NCI-H1105 treated with DMSO at 0.1 percent for 48 hours (cell line): Measurements from ENCODE around the gene GPC3.

Experiments used
- DNase-seq: peaks from one replicate; lab custom pipeline; 2025; lab: John Stamatoyannopoulos, UW

GPC3 gene

GRCh38 chrX:133884430-133885394 lies 100.7 kb downstream of the GPC3 start:
- DNase-seq = no peak

DNA sequence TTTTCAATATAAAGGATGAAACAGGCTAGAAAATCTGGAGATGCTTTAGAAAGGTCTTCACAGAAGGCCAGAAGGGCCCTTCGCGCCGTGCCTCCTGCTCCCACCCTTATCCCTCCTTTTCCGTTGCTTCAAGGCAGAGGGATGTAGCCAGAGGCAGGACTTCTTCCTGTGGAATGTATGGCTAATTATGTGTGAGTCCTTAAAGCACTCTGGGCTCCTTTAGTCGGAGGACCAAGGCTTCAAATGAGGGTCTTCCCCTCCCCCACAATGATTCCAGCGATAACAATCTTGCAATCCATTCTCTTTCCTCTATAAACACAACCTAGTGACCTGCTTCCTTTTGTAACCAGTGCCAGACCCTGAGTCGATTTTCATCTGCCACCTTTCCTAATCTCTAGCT lies 103.5 kb downstream of the GPC3 start:
- DNase-seq = no peak

DNA sequence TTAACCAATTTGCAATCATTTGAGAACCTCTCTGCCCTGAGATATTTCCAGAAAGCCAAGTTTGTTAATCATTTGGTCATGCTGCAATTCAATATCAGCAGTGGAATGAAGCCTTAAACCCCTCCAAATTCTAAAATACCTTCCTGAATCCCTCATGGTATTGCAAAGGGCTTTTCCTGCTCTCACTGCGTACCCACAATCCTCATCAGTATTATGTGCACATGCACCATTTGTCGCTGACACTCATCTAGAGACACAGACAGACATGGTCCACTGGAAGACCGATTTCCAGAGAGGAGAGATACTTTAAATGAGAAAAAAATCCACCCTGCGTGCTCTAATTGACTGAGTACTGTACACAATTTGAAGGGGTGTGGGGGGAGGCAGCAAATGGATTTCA lies 104.4 kb downstream of the GPC3 start:
- no peak for DNase-seq

DNA sequence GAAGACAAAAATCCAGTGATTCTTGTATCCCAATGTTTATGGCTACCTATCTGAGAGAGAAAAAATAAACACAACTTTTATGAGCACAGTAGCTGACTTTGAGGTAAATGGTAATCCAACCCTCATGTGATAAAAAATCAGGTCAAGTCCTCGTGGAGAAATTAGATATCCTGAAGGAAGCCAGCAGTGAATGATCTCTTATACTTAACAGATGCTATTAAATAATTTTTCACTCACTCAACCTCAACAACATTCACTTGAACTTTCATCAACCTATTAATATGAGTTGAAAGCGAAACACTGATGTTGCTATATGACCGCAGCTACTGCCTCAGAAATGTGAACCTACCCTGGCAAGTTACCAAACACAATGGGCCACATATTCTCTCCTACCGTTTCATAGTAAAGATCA lies 105.4 kb downstream of the GPC3 start:
- peak; percentile 21 for DNase-seq

- DNase-seq = no peak
These were observed 106.7 kb downstream of the GPC3 start for GRCh38 chrX:133878710-133879109.

DNA sequence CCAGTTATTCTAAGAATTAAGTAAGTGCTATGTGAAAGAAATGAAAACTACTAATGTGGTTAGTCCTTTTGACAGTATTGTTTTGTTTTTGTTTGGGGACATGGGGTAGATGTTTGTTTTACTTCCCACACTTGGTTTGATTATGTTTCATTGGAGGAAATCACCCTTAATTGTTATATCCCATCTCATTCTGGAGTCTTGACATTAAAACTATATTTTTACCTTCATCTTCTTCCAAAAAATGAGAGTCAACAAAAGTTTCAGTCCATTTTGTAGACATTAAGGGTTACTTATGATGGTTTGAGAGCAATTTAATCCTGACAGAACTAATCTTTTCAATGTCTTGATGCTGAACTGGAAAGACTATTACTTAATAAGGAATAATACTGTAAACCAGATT lies 108.7 kb downstream of the GPC3 start:
- no peak for DNase-seq

DNA sequence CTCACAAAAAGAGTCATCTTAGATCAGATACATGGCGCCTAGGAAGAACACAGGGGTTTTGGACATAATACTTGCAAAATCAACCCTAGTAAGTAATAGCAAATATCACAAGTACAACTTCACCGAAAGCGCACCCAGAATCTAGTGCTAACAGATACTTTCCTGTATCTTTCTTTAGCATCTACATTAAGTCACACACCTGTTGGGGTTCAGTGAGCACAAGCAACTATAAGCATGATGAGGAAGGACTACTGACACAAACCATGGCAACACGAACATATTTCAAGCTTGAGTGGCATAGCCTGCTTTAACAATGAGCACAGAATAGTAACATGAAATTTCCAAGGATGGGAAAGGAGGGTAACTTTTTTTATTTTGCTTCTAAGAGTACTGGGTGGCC lies 116.1 kb downstream of the GPC3 start:
- DNase-seq = no peak

GRCh38 chrX:133868682-133869081 lies 116.7 kb downstream of the GPC3 start:
- no peak for DNase-seq

GRCh38 chrX:133868250-133868649 lies 117.1 kb downstream of the GPC3 start:
- DNase-seq = no peak

DNA sequence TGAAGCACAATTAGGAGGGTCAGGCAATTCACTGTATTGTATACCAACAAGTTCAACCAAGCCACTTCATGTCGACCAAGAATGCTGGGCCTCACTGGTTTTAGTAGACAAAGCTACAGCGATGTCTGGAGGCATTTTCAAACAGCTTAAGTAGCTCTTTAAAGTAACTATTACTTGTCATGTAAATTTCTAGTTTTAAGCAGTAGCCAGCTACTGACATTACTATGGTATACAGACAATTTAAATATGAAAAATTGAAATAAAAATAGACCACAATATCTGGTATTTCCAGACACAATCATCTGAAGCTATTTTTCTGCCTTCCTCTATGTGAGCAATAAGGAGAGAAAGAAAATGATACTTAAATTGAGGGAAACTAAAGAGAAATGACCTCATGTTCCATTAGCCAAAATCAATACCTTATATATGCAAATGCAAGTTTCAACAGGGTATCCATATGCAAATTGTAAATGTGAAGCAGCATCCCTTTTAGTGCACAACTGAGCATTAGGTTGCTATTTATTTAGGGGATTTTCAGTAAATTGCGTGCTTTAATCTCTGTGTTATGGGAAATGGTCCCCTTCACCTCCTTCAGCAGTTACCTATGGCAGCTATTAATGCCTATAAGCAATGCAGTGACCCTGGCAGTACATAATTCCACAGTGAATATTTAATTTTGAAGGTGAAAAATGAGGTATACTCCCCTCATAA lies 119.5 kb downstream of the GPC3 start:
- no peak for DNase-seq

GRCh38 chrX:133864236-133864635 lies 121.2 kb downstream of the GPC3 start:
- no peak for DNase-seq

DNA sequence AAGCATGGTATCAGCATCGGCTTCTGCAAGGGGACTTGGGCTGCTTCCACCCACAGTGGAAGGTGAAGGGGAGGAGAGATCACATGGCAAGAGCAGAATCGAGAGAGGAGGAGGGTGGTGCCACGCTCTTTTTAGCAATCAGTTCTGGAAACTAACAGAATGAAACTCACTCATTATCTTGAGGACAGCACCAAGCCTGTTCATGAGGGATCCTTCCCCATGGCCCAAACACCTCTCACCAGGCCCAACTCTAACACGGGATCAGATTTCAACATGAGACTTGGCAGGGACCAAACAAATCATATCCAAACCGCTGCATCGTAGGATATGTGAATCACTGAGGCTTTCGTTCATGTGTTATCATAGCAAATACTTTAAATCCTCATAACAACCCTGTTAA lies 125.5 kb downstream of the GPC3 start:
- peak; percentile 59 for DNase-seq

GRCh38 chrX:133859336-133859735 lies 126.1 kb downstream of the GPC3 start:
- peak; percentile 72 for DNase-seq

DNA sequence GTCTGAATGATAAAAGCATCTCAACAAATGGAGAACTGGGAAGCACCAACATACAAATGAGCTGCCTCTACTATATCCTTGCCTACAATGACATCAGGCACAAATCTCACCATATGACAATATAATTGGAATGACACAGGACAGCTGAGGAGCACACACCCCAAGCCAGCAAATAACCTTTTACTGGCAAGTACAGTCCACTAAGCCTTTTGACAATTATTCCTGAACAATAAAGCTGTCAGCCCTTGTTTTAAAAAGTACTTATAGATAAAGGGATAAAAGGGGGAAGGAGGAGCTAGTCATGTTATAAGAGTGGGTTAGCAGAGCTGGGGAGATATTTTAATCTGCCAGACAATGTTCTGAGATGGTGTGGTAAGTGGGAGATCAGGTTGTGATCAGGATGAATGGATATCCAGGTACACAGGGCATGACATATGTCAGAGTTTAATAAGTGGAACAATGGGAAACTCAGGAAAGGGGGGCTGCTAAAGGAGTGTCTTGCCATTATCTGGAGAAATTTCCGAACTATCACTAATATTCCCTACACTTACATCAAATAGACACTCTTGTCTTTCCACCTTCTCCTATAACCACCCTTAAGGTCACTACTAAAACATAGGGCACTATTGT lies 127.6 kb downstream of the GPC3 start:
- no peak for DNase-seq

DNA sequence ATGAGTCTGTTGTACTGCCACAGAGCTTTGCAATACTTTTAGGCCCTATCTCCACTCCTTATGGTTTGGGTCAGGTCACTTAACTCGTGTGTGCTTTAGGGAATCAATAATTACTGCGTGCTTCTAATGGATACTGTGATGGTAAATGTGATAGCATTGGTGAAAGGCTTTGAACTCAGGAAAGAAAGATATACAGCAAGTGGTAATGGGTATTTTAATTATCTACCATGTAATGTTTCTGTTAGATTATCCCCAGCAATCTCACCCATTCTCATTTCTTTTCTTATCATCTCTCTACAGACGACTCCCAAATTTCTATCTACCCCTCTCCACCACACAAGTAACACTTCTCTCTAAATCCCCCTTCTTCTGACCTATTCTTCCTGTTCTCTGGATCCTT lies 128.6 kb downstream of the GPC3 start:
- DNase-seq = no peak

DNA sequence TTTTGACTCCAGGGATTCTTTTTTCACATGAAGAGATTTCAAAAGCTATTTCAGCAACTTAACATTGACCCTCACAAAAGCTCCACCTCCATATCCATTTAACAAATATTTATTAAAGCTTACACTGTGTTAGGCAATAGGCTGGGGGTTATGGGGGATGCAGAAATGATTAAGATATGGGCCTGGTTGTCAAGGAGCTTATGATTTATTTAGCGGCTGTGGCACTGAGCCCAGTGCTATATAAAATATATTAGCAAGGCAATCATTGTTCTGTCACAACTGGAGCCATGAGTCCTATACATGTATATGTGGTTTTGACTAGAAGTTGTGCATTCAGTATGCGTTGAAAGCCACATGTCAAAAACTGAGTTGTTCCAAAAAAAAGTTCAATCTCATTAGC lies 131.1 kb downstream of the GPC3 start:
- DNase-seq = no peak

GRCh38 chrX:133852837-133853356 lies 132.5 kb downstream of the GPC3 start:
- DNase-seq = no peak

DNA sequence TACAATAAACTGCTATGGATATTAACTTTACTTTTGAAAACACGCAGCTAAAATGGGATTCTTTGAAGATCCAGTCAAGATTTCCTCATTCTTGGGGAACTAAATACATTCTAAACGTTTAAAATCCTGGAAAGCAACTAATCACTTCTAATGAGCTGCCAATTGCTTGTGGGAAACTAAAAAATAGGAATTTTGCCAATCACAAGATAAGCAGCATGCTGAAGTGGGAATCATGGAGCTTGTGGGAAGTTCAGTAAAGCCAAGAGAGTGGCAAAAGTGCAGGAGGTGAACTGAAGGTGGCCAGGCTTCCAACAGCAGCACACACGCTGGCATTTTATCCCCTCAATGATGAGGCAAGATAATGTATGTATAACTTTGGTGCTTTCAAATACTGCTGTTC lies 133.0 kb downstream of the GPC3 start:
- DNase-seq = no peak

DNA sequence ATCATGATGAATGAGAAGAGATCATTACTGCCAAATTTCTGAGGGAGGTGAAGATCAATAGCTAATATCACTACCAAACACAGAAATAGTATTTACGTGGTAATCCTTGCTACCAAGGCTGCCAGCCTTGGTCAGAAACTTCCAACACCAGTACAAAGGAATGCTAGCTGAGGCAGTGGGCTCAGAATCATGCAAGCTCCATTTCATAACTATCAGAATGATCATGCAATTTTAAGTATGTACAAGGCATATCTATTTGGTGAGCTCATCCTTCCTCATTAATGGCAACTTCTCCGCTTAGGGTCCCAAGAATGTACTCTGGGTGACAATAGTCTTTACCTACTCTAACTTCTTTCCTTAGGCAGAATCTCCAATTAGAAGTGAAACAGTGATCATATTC lies 135.0 kb downstream of the GPC3 start:
- no peak for DNase-seq

DNA sequence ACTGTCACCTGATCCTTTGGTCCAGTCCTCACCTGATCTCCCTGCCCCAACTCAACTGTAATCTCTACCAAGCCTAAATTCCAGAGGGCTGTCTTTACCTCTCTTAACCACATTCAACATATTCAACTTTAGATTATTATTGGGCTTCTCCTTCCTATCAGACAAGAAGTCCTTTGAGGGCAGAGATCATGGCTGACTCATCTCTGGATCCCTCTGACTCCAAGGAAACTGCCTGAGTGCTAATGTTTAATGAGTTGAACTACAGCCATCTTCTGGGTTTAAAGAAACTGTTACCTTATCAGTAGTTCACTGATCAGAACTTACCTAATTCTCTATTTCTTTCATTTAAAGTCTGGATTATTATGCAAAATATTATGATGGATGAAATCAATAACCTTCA lies 135.7 kb downstream of the GPC3 start:
- no peak for DNase-seq

DNA sequence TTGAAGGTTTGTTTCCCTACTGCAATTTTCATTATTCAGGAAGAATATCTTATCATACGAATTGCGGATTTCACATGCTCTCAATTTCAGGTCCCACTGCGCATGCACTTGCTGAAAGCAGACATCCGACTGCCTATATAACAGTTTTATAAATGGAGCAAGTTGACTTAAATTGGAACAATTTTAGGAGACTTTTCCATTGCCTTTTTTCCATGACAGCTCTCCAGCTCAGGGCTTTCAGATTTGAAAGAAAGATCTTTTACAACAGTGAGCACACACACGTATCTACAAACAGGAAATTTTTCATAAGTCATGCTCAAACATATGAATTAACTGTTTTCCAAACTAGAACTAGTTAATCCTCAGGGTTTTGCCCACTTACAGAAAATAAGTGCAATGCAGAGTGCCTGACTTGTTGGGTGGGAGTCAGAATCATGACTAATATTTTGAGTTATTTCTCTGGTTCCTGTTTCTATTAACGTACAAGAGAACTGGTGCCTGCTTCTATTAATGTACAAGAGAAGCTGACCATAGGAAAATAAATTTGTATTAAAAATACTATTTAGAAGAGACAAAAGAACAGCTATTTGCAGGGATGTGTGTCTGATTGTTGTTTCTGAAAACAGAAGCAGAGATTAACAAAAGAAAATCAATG lies 137.9 kb downstream of the GPC3 start:
- no peak for DNase-seq

- no peak for DNase-seq
These were observed 139.1 kb downstream of the GPC3 start for GRCh38 chrX:133846311-133846710.
